Trophoblast cell (in vitro differentiated cells and primary cell): Measurements from ENCODE around the gene DNAJC16.

ENCODE experiments used
- DNase-seq, 2 donors: peaks; one replicate each; pipeline ENCODE4 v3.0.0-alpha.2; 2016
- H2AFZ ChIP-seq: 2 replicates; pipeline ENCODE4 v1.6.1; 2013; ENCODE audit warnings: low read length, moderate library complexity, mild to moderate bottlenecking; ENCODE audit not compliant: insufficient read depth, poor library complexity
- H2AK5ac ChIP-seq: 2 replicates; pipeline ENCODE4 v1.6.1; 2013; ENCODE audit warnings: mild to moderate bottlenecking, low read length
- H2BK120ac ChIP-seq: 2 replicates; pipeline ENCODE4 v1.6.1; 2013; ENCODE audit warnings: low read length, mild to moderate bottlenecking, moderate library complexity; ENCODE audit not compliant: insufficient read depth, poor library complexity
- H2BK12ac ChIP-seq: 2 replicates; pipeline ENCODE4 v1.6.1; 2013; ENCODE audit warnings: mild to moderate bottlenecking, low read length, moderate library complexity
- H2BK5ac ChIP-seq: 2 replicates; pipeline ENCODE4 v1.6.1; 2013; ENCODE audit warnings: low read length, low read depth, moderate library complexity, mild to moderate bottlenecking; ENCODE audit not compliant: poor library complexity
- H3K14ac ChIP-seq: 2 replicates; pipeline ENCODE4 v1.6.1; 2013; ENCODE audit warnings: mild to moderate bottlenecking, low read length
- H3K18ac ChIP-seq: 2 replicates; pipeline ENCODE4 v1.6.1; 2013; ENCODE audit warnings: mild to moderate bottlenecking, low read length
- H3K23ac ChIP-seq: 2 replicates; pipeline ENCODE4 v1.6.1; 2013; ENCODE audit warnings: low read length
- H3K27ac ChIP-seq: 2 replicates; pipeline ENCODE4 v1.5.1; 2013; ENCODE audit warnings: low read depth, mild to moderate bottlenecking, inconsistent platforms, low read length, moderate library complexity
- H3K27me3 ChIP-seq: 2 replicates; pipeline ENCODE4 v1.6.1; 2013; ENCODE audit warnings: inconsistent platforms, mild to moderate bottlenecking, low read length, moderate library complexity; ENCODE audit not compliant: insufficient read depth
- H3K36me3 ChIP-seq, 2 experiments: 1 replicate in 1 of 2; 2 replicates in 1 of 2; pipeline ENCODE4 v1.6.1; 2013; ENCODE audit warnings: low read length in 2 of 2, mild to moderate bottlenecking in 2 of 2, moderate library complexity in 1 of 2; ENCODE audit not compliant: insufficient read depth in 2 of 2, control insufficient read depth in 1 of 2
- H3K4ac ChIP-seq: 2 replicates; pipeline ENCODE4 v1.6.1; 2013; ENCODE audit warnings: low read depth, mild to moderate bottlenecking, low read length, moderate library complexity
- H3K4me1 ChIP-seq, 2 experiments: 1 replicate in 1 of 2; 2 replicates in 1 of 2; pipeline ENCODE4 v1.6.1; 2013; ENCODE audit warnings: low read length in 2 of 2, mild to moderate bottlenecking in 2 of 2, moderate library complexity in 1 of 2; ENCODE audit not compliant: insufficient read depth in 2 of 2, control insufficient read depth in 1 of 2
- H3K4me2 ChIP-seq: 2 replicates; pipeline ENCODE4 v1.6.1; 2013; ENCODE audit warnings: inconsistent platforms, mild to moderate bottlenecking, low read length, moderate library complexity
- H3K4me3 ChIP-seq: 2 replicates; pipeline ENCODE4 v1.5.1; 2013; ENCODE audit warnings: mild to moderate bottlenecking, low read depth, low read length, inconsistent platforms
- H3K79me1 ChIP-seq: one replicate; pipeline ENCODE4 v1.6.1; 2013; ENCODE audit warnings: low read length
- H3K79me2 ChIP-seq: 2 replicates; pipeline ENCODE4 v1.6.1; 2013; ENCODE audit warnings: low read length, mild to moderate bottlenecking; ENCODE audit not compliant: control insufficient read depth, insufficient read depth, poor library complexity
- H3K9ac ChIP-seq: 2 replicates; pipeline ENCODE4 v1.6.1; 2013; ENCODE audit warnings: mild to moderate bottlenecking, low read length
- H3K9me3 ChIP-seq: 2 replicates; pipeline ENCODE4 v1.6.1; 2013; ENCODE audit warnings: low read depth, mild to moderate bottlenecking, control low read depth, inconsistent platforms, low read length; ENCODE audit not compliant: insufficient read depth
- H4K12ac ChIP-seq: 2 replicates; pipeline ENCODE4 v1.6.1; 2013; ENCODE audit warnings: low read depth, mild to moderate bottlenecking, low read length, moderate library complexity
- H4K8ac ChIP-seq: 2 replicates; pipeline ENCODE4 v1.6.1; 2013; ENCODE audit warnings: low read depth, mild to moderate bottlenecking, low read length, moderate library complexity
- H4K91ac ChIP-seq: one replicate; pipeline ENCODE4 v1.6.1; 2013; ENCODE audit warnings: low read depth, mild to moderate bottlenecking, low read length, moderate library complexity
- WGBS: extraction: QIAGEN DNeasy Blood & Tissue Kit; methylation state at CpG from one replicate; pipeline ENCODE4 v1.1.7; 2013; ENCODE audit warnings: missing lambda C conversion rate; ENCODE audit not compliant: insufficient read length, insufficient coverage; ENCODE audit errors: extremely low coverage; 5-methylcytosine and 5-hydroxymethylcytosine counted together

The DNAJC16 gene

GRCh38 chr1:15578921-15579682, 52.5 kb downstream of the DNAJC16 start:
- H3K27ac ChIP-seq, result no peak overlapping the region
- no peak overlapping the region for H2BK12ac ChIP-seq
- no peak overlapping the region for H3K9ac ChIP-seq
- no peak overlapping the region for H2BK5ac ChIP-seq
- H3K27me3 ChIP-seq, result no peaks in the 10 kb centered on the region
- H3K79me2 ChIP-seq, result no peaks in the 10 kb centered on the region
- no CpG with 5 or more reads among the region's 16 CpGs for WGBS
- H2AK5ac ChIP-seq, result no peak overlapping the region
- no peak overlapping the region for H3K4ac ChIP-seq
- H4K8ac ChIP-seq, result no peak overlapping the region
- no peak overlapping the region for H4K12ac ChIP-seq
- no peaks in the 10 kb centered on the region for H3K79me1 ChIP-seq
- no peak for DNase-seq
- peaks cover 0 to 3% of the 10 kb centered on the region in 2 experiments for H3K36me3 ChIP-seq
- H3K4me1 ChIP-seq, result no peaks in the 10 kb centered on the region
- H3K18ac ChIP-seq, result no peak overlapping the region
- no peak overlapping the region for H3K4me2 ChIP-seq
- H4K91ac ChIP-seq, result no peak overlapping the region
- H2BK120ac ChIP-seq, result no peak overlapping the region
- H2AFZ ChIP-seq, result no peak overlapping the region
- no peak overlapping the region for H3K14ac ChIP-seq
- H3K9me3 ChIP-seq, result no peaks in the 10 kb centered on the region
- no peak overlapping the region for H3K4me3 ChIP-seq
- H3K23ac ChIP-seq, result no peak overlapping the region

- peaks cover 0 to 3% of the 10 kb centered on the region in 2 experiments for H3K36me3 ChIP-seq
- no peak overlapping the region for H3K27ac ChIP-seq
- H4K91ac ChIP-seq, result no peak overlapping the region
- no peak overlapping the region for H2AFZ ChIP-seq
- no peak overlapping the region for H3K23ac ChIP-seq
- H2BK12ac ChIP-seq, result no peak overlapping the region
- no peaks in the 10 kb centered on the region for H3K79me2 ChIP-seq
- no peak overlapping the region for H4K8ac ChIP-seq
- H2BK120ac ChIP-seq, result no peak overlapping the region
- no peak overlapping the region for H4K12ac ChIP-seq
- H3K79me1 ChIP-seq, result no peaks in the 10 kb centered on the region
- H2BK5ac ChIP-seq, result no peak overlapping the region
- no peak overlapping the region for H3K4me3 ChIP-seq
- DNase-seq, result no peak
- H2AK5ac ChIP-seq, result no peak overlapping the region
- no peak overlapping the region for H3K9ac ChIP-seq
- H3K4ac ChIP-seq, result no peak overlapping the region
- no peaks in the 10 kb centered on the region for H3K9me3 ChIP-seq
- no peaks in the 10 kb centered on the region for H3K27me3 ChIP-seq
- H3K4me2 ChIP-seq, result no peak overlapping the region
- H3K18ac ChIP-seq, result no peak overlapping the region
- H3K14ac ChIP-seq, result no peak overlapping the region
- peaks cover 0 to 2% of the 10 kb centered on the region in 2 experiments for H3K4me1 ChIP-seq
These were observed 53.0 kb downstream of the DNAJC16 start for GRCh38 chr1:15579683-15580047.

- Histone ChIP-seq H2AFZ (no peak overlapping the region), H3K9me3 (peaks cover 2% of the 10 kb centered on the region), H2BK5ac (no peak overlapping the region), H3K14ac (no peak overlapping the region), H2AK5ac (no peak overlapping the region), H3K4me2 (no peak overlapping the region), H3K79me2 (no peaks in the 10 kb centered on the region), H3K23ac (no peak overlapping the region), H3K36me3 (no peaks in the 10 kb centered on the region), H4K12ac (no peak overlapping the region), H4K91ac (no peak overlapping the region), H4K8ac (no peak overlapping the region), H3K18ac (no peak overlapping the region), H2BK120ac (no peak overlapping the region), H3K27ac (no peak overlapping the region), H3K9ac (no peak overlapping the region), H3K79me1 (peaks cover 2% of the 10 kb centered on the region), H2BK12ac (no peak overlapping the region), H3K4me3 (no peak overlapping the region), H3K4ac (no peak overlapping the region), H3K4me1 (peaks cover 0 to 2% of the 10 kb centered on the region in 2 experiments), H3K27me3 (no peaks in the 10 kb centered on the region)
- no peak for DNase-seq
- WGBS, result no CpG with 5 or more reads among the region's 18 CpGs
These were observed 56.5 kb downstream of the DNAJC16 start for GRCh38 chr1:15583016-15583706.

GRCh38 chr1:15584489-15585363, 58.1 kb downstream of the DNAJC16 start, which contains the start of gene AGMAT:
Gene AGMAT (minus strand): TSS chr1:15585051. CDS start chr1:15584967, 84 bp downstream.
- Histone ChIP-seq H2BK12ac (no peak within 1 kb of the TSS), H3K79me2 (no peaks in the 10 kb centered on the region), H3K4ac (no peak within 1 kb of the TSS), H3K9ac (peak within 1 kb of the TSS; percentile 36), H4K91ac (no peak within 1 kb of the TSS), H3K79me1 (peaks cover 2% of the 10 kb centered on the region), H3K4me1 (peaks cover 0 to 2% of the 10 kb centered on the region in 2 experiments), H3K14ac (no peak within 1 kb of the TSS), H3K18ac (no peak within 1 kb of the TSS), H3K27ac (no peak within 1 kb of the TSS), H2BK5ac (no peak within 1 kb of the TSS), H3K23ac (no peak within 1 kb of the TSS), H4K8ac (peak within 1 kb of the TSS; percentile 3), H3K4me3 (peak within 1 kb of the TSS; percentile 70), H4K12ac (peak within 1 kb of the TSS; percentile 21), H3K9me3 (peaks cover 4% of the 10 kb centered on the region), H2AK5ac (no peak within 1 kb of the TSS), H3K4me2 (peak within 1 kb of the TSS; percentile 94), H2AFZ (peak within 1 kb of the TSS; percentile 21), H3K36me3 (no peaks in the 10 kb centered on the region), H2BK120ac (no peak within 1 kb of the TSS), H3K27me3 (no peaks in the 10 kb centered on the region)
- peak in 1 of 2 donors; percentile 42 for DNase-seq
- WGBS, result no CpG with 5 or more reads among the region's 68 CpGs
